Activated T-cell treated with anti-CD3 and anti-CD28 coated beads, Interleukin-2, amount 50 U/mL, for 1 hour (primary cell): ENCODE data around the gene HNRNPH1.

Experiments used
- DNase-seq: peaks from one replicate; pipeline ENCODE4 v3.0.0-alpha.2; 2020

HNRNPH1 gene

DNA sequence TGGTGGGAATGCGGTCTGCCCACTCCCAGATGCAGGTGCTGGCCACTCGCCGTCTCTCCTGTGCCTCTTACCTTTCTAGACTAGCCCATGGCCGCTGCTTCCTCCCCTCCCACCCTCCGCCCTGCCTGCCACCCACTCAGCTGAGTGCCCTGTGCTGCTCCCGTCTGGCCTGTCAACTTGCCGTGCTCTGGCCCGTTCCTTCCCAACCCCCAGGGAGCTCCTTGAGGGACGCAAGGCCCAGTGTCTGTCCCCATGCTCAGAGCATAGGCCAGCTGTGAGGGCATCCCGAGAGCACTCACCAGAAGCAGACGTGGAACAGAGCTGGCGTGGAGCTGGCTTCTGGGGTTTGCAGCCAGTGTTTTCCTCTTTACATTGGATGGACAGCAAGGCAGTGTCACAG lies 20.2 kb downstream of the HNRNPH1 start:
- DNase-seq = no peak

DNA sequence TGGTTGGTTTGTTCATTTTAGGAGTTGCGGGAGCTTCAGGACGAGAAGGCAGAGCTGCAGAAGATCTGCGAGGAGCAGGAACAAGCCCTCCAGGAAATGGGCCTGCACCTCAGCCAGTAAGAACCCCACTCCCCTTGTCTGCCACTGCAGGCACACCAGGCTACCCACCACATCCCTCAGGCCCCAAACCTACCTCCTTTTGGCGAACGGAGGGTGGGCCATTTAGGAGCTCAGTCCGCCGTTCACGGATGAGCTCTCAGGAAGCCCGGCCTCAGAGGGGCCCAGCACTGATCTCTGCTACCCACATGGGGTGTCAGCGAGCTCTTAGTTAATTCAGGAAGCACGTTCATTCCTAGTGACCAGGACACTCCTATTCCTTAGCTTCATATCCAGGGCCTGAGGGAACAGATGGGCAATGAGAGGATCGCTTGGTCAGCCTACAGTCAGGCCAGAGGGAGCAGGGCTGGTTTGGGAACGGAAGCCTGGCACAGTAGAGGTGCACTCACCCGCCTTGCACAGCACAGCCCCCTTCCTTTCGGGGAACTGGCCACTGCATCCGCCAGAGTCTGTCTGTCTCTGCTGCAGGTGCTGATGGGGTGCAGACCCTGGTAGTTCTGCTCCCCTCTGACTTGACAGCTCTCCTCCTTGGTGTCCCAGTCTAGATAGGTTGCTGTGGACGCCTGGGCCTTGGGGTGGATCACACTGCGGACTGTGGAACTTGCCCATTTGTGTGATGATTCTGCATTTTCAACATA lies 21.4 kb downstream of the HNRNPH1 start:
- no peak for DNase-seq

DNA sequence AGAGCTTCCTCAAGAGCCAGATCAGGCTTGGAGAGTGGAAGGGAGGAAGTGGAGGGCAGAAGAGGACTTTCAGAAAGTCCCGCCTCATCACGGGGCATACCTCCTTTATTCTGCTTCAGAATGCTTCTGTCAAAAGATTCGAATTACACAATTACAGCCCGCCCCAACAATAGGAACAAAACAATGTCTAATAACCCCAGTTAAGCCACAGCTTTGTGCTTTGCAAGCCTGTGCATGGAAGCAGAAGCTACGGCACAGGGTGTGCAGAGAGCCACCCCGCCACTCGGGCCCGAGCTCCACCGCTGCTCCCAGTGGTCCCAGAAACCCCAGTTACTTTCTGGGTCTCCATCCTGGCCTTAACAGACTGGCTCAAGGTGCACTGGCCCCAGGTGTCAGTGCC lies 23.5 kb downstream of the HNRNPH1 start:
- DNase-seq = no peak

DNA sequence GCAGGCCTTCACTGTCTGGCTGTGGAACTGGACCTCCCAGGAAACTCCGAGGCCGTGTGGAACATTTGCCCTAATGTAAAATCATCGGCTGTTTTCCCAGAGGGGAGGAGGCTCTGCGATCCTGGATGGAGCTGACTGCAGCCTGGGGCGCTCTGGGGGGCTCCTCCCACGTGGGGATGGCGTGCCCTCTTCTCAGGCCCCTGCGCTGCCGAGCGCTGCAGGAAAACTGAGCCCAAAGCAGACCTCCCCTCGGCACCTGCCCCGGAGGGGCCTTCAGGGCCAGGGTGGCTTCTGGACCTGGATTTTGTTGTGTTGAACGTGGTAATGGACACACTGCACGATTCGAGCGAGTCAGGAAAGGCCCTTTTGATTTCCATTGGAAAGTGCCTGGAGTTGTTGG lies 23.9 kb downstream of the HNRNPH1 start:
- DNase-seq = no peak

DNA sequence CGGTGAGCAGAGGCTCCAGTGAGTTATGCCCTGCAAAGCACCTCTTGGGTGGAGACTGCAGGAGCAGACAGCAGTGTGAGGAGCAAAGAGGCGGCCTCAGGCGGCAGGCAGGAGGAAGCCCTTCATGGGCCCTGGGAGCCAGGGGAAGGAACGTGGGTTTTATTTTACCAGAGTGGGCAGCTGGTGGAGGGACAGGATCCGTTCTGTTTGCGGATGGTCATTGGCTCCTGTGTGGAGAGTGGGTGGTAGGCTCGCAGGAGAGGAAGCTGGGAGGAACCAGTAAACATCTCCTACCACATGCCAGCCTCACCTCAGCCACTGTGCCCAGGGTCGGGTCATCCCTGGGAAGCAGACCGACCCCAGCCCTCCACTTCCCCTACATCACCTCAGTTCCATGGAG lies 24.4 kb downstream of the HNRNPH1 start:
- no peak for DNase-seq

DNA sequence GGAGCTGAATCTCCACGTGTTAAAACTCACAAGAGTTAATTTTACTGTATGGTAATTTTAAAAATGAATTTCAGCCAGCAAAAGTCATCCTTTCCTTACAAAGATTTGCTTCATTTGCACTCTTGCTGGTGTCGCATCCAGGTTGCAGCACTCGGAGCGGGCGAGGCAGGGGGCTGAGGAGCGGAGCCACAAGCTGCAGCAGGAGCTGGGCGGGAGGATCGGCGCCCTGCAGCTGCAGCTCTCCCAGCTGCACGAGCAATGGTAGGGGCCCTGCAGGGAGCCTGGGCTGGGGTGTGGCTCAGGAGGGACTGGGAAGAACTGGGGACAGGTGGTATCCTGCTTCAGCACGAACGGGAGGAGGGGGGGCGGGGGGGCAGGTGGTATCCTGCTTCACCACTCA lies 27.1 kb downstream of the HNRNPH1 start:
- DNase-seq = no peak

DNA sequence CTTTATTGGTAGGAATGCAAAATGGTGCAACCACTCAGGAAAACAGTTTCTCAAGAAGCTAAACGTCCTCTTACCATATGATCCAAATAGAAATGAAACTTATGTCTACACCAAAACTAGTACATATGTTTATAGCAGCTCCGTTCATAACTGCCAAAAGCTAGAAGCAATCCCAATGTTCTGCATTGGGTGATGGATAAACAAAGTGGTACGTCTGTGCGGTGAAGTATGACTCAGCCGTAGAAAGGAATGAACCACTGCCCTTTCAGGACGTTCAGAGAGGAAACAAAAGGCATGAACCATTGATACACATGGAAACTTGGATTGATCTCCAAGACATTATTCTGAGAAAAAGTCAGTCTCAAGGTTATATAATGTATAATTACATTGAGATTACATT lies 27.6 kb downstream of the HNRNPH1 start:
- no peak for DNase-seq

DNA sequence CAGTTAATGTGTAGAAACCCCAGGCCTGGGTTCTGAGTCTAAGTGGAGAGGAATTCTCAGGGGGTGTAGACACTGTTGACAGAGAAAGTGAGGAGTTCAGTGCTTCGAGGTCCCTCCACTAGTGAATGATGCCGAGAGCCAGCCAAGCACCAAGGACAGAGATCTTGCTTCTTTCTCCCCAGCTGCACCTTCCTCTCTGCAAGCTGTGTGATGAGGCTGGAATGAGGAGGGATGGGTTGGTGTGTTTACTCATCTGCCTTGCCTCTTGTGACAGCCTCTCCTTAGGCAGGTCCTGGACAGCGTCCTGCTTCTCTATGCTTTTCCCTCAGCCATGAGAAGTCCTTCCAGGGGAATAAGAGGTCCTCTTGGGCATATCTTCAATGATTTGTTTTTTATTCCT lies 35.3 kb downstream of the HNRNPH1 start:
- DNase-seq = no peak

DNA sequence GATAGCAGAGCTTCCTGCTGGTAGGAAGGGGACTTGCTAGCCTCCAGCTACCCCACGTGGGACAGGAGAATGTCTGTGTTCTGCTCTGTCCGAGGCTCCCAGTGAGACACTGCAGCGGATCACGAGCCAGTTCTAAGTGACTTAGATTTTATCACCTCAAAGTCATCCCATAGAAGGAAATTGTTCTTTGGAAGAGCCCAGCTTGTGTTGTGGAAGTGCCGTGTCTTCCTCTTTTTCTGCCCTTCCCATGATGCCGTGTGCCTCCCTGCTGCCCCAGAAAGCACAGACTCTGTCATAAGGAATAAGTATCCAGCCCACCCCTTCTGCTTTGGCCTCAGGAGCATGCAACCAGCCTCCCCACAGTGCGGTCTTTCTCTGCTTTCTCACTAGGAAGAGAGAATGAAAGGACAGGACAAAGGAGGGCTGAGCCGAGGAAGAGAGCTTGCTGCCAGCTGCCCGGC lies 37.5 kb downstream of the HNRNPH1 start:
- no peak for DNase-seq

DNA sequence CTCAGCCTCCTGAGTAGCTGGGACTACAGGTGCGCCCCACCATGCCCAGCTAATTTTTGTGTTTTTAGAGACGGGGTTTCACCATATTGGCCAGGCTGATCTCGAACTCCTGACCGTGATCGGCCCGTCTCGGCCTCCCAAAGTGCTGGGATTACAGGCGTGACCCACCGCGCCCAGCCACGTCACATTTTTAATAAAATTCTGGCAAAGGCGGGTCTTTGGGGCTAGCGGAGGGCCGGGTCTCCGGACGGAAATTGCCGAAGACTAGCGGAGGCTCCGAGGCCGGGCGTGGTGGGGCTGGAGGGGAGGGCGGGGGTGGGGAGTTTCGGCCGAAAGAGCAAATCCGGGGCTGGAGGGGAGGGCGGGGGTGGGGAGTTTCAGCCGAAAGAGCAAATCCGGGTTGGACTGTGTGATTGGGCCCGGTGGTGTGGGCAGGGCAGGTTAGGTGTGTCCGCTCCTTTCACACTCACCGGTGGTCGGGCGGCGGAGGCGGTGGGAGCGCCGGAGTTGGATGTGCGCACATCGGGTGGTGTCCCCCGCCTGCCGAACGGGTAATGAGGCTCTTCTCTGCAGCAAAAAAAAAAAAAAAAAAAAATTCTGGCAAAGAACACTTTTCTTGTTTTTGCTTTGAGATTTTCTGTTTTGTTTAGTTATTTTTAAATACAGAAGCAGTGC lies 46.0 kb downstream of the HNRNPH1 start:
- no peak for DNase-seq

DNA sequence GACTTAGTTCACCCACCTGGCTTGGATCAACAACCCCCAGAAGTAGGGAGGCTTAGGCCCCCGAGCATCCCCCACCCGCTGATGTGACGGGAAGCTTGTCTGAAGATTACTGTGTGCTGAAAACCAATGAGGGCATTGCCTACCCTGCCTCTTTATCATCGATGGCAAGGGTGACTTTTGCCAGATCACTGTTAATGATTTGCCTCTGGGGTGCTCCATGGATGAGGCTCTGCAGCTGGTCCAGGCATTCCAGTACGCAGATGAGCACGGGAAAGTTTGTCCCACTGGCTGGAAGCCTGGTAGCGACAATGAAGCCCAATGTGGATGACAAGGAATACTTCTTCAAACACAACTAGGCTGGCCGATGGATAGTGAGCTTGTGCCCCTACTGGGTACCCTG lies 51.1 kb downstream of the HNRNPH1 start:
- no peak for DNase-seq

DNA sequence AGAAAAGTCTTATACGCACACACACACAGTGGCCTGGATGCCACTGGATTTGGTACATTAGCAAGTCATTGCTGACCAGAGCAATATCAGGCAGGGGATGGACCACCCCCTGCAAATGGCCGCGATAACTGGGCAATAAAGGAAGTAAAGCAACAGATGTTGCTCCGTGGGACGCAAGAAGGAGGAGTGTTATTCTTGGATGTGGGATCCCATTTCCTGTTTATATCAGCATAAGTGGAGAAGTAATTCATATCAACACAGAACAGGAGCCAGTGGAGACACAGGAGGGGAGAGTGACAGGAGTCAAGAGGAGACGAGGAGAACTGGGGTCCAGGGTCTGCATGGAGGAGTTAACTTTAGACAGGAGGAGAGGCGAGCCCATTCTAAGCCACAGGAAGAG lies 54.8 kb downstream of the HNRNPH1 start:
- no peak for DNase-seq

DNA sequence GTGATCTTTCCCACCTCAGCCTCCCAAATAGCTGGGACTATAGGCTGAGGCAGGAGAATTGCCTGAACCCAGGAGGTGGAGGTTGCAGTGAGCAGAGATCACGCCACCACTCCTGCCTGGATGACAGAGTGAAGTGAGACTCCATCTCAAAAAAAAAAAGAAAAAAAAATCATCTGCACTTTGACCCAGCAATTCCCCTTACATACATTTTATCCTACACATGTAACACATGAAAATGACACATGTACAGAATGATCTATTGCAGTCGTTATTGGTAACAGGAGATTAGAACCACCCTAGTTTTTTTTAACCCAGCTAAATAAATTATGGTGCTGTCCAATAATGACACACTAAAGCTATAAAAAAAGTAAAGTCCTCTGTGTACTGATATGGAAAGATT lies 58.9 kb downstream of the HNRNPH1 start:
- DNase-seq = no peak
